HCT116 (cell line): ENCODE data around the gene DPM2. TPM values are rescaled to one million over a fixed set of nuclear protein-coding genes. Genes with fewer than 3 reads are reported as not detected.

ENCODE experiments used
- ATAC-seq: fragments of 200-7000 bp; cut with Tn5 transposase; 2 replicates; pipeline ENCODE4 v1.9.1; 2020; ENCODE audit warnings: mild to moderate bottlenecking, moderate library complexity
- BruUV-seq: library from RNA; stranded (reverse); fragments of 400-500 nt; replicated peaks from 2 replicates; lab custom pipeline; 2021; lab: Mats Ljungman, UMichigan
- CTCF ChIA-PET: fragments of 300-600 bp; sonication (Branson Sonifier 250); formaldehyde crosslinking; loops from one replicate; lab custom pipeline; 2021; ENCODE audit warnings: antibody characterized with exemption; lab: Charles Lee
- POLR2A ChIA-PET: fragments of 300-600, 350-600 bp; sonication (Branson Sonifier 250); formaldehyde crosslinking; loops from one replicate; lab custom pipeline; 2021; ENCODE audit warnings: antibody characterized with exemption; lab: Charles Lee
- RAD21 ChIA-PET, 2 experiments: fragments of 300-600 bp; sonication (Branson Sonifier 250); formaldehyde crosslinking; loops; one replicate each; lab custom pipeline; 2023; ENCODE audit warnings: low total read pairs in 2 of 2; ENCODE audit not compliant: uncharacterized antibody in 2 of 2, unreplicated experiment in 2 of 2, low non-redundant PET in 1 of 2; lab: Charles Lee
- DNase-seq: peaks from one replicate; pipeline ENCODE4 v3.0.0-alpha.2; 2010; ENCODE audit warnings: low read depth, low spot score
- H2AFZ ChIP-seq: fragments of 200-600 bp; shearing (Covaris generic), sonication (generic); 2 replicates; pipeline ENCODE4 v1.6.1; 2017; ENCODE audit warnings: low read depth, mixed run types, mixed read lengths, antibody characterized with exemption, low read length; ENCODE audit not compliant: poor library complexity, severe bottlenecking
- H3K27ac ChIP-seq: 2 replicates; pipeline ENCODE4 v1.5.1; 2012; ENCODE audit warnings: low read depth, low read length
- H3K27me3 ChIP-seq: fragments of 200-600 bp; sonication (generic); 2 replicates; pipeline ENCODE4 v1.6.1; 2016; ENCODE audit warnings: mixed run types, low read length, mixed read lengths; ENCODE audit not compliant: insufficient read depth
- H3K36me3 ChIP-seq, 2 experiments: fragments of 200-500 bp in 1 of 2; fragments of 200-600 bp in 1 of 2; sonication (Bioruptor generic) in 1 of 2; sonication (generic) in 1 of 2; 2 replicates each; pipeline versions ENCODE4 v1.5.1 to v1.6.1; 2014 to 2016; ENCODE audit warnings: low read length in 2 of 2, inconsistent platforms in 1 of 2, mixed read lengths in 1 of 2, mixed run types in 1 of 2; ENCODE audit not compliant: insufficient read depth in 2 of 2, control insufficient read depth in 1 of 2
- H3K4me1 ChIP-seq, 2 experiments: fragments of 200-600 bp in 1 of 2; sonication (generic) in 1 of 2; 2 replicates each; pipeline versions ENCODE4 v1.5.1 to v1.6.1; 2012 to 2017; ENCODE audit warnings: low read length in 2 of 2, inconsistent platforms in 1 of 2, mild to moderate bottlenecking in 1 of 2, mixed read lengths in 1 of 2, mixed run types in 1 of 2, moderate library complexity in 1 of 2; ENCODE audit not compliant: insufficient read depth in 2 of 2, control insufficient read depth in 1 of 2
- H3K4me2 ChIP-seq: fragments of 200-600 bp; sonication (generic); 2 replicates; pipeline ENCODE4 v1.6.1; 2017; ENCODE audit warnings: mixed run types, low read length, mixed read lengths
- H3K4me3 ChIP-seq, 2 experiments: fragments of 200-600 bp in 1 of 2; sonication (generic) in 1 of 2; replicated peaks in 1 of 2; 2 replicates each; pipeline ENCODE4 v1.5.1; 2011 to 2016; ENCODE audit warnings: low read length in 2 of 2, control low read depth in 1 of 2, low read depth in 1 of 2, mild to moderate bottlenecking in 1 of 2, mixed read lengths in 1 of 2, mixed run types in 1 of 2
- H3K79me2 ChIP-seq: fragments of 200-600 bp; sonication (generic); 2 replicates; pipeline ENCODE4 v1.6.1; 2017; ENCODE audit warnings: mild to moderate bottlenecking, mixed run types, low read length, moderate library complexity, mixed read lengths; ENCODE audit not compliant: insufficient read depth
- H3K9ac ChIP-seq: fragments of 200-600 bp; sonication (generic); 2 replicates; pipeline ENCODE4 v1.6.1; 2016; ENCODE audit warnings: low read length, mixed read lengths
- H3K9me2 ChIP-seq: fragments of 200-600 bp; sonication (generic), shearing (Covaris generic); 2 replicates; pipeline ENCODE4 v1.6.1; 2017; ENCODE audit warnings: mixed run types, mild to moderate bottlenecking, moderate library complexity; ENCODE audit not compliant: insufficient read depth
- H3K9me3 ChIP-seq, 2 experiments: fragments of 200-500 bp in 1 of 2; fragments of 200-600 bp in 1 of 2; sonication (Bioruptor generic) in 1 of 2; sonication (generic) in 1 of 2; 2 replicates each; pipeline ENCODE4 v1.6.1; 2014 to 2017; ENCODE audit warnings: low read length in 2 of 2, mixed read lengths in 2 of 2, inconsistent platforms in 1 of 2, low read depth in 1 of 2, mild to moderate bottlenecking in 1 of 2, mixed run types in 1 of 2, moderate library complexity in 1 of 2; ENCODE audit not compliant: control insufficient read depth in 1 of 2, insufficient read depth in 1 of 2
- H4K20me1 ChIP-seq: fragments of 200-600 bp; sonication (generic), shearing (Covaris generic); 2 replicates; pipeline ENCODE4 v1.6.1; 2017; ENCODE audit warnings: mixed run types, mild to moderate bottlenecking, moderate library complexity; ENCODE audit not compliant: insufficient read depth
- CBX3 ChIP-seq: IDR thresholded peaks from 2 replicates; pipeline ENCODE4 v1.6.1; 2012; ENCODE audit warnings: low read depth
- CEBPB ChIP-seq: IDR thresholded peaks from 2 replicates; pipeline ENCODE4 v1.6.1; 2012; ENCODE audit warnings: low read depth
- CTCF ChIP-seq, 3 experiments: fragments of 200-600 bp in 1 of 3; sonication (generic) in 1 of 3; IDR thresholded peaks in 2 of 3; conservative IDR thresholded peaks in 1 of 3; 2 replicates each; pipeline ENCODE4 v1.5.1; 2012 to 2017; ENCODE audit warnings: low read depth in 2 of 3, low read length in 2 of 3, antibody characterized with exemption in 1 of 3, borderline replicate concordance in 1 of 3, control low read depth in 1 of 3, mild to moderate bottlenecking in 1 of 3, mixed read lengths in 1 of 3, mixed run types in 1 of 3, moderate library complexity in 1 of 3; ENCODE audit not compliant: insufficient read depth in 1 of 3
- EGR1 ChIP-seq: IDR thresholded peaks from 2 replicates; pipeline ENCODE4 v1.6.1; 2012; ENCODE audit warnings: low read depth
- ELF1 ChIP-seq: IDR thresholded peaks from 2 replicates; pipeline ENCODE4 v1.6.1; 2012; ENCODE audit warnings: low read depth, borderline replicate concordance
- EZH2phosphoT487 ChIP-seq: fragments of 200-600 bp; IDR thresholded peaks from 2 replicates; pipeline ENCODE4 v1.6.1; 2018; ENCODE audit warnings: antibody characterized with exemption, borderline replicate concordance
- FOSL1 ChIP-seq: IDR thresholded peaks from 2 replicates; pipeline ENCODE4 v1.6.1; 2012; ENCODE audit warnings: low read depth
- POLR2A ChIP-seq: IDR thresholded peaks from 2 replicates; pipeline ENCODE4 v1.7.0; 2011; ENCODE audit warnings: borderline replicate concordance; ENCODE audit not compliant: insufficient read depth, insufficient read length; ENCODE audit errors: extremely low read depth
- RAD21 ChIP-seq: IDR thresholded peaks from 2 replicates; pipeline ENCODE4 v1.6.1; 2012; ENCODE audit warnings: low read depth, mild to moderate bottlenecking
- REST ChIP-seq: IDR thresholded peaks from 2 replicates; pipeline ENCODE4 v1.6.1; 2012; ENCODE audit warnings: low read depth
- SIN3A ChIP-seq: IDR thresholded peaks from 2 replicates; pipeline ENCODE4 v1.6.1; 2012; ENCODE audit warnings: low read depth
- SRF ChIP-seq: IDR thresholded peaks from 2 replicates; pipeline ENCODE4 v1.6.1; 2012; ENCODE audit warnings: low read depth
- ZFX ChIP-seq: fragments of 450-650 bp; IDR thresholded peaks from 2 replicates; pipeline ENCODE4 v1.6.1; 2017
- intact Hi-C: fragments of 100-400 bp; cut with micrococcal nuclease; formaldehyde crosslinking; loops from 2 replicates; pipeline ENCODE4 v1.10.0; 2022
- total RNA-seq: library from RNA; stranded (reverse); gene quantifications from one replicate; pipeline ENCODE4 v1.2.1, GENCODE V29; 2021; ENCODE audit not compliant: unreplicated experiment

The DPM2 gene
- total RNA-seq, 1 experiment from 2014 or later = 54.6 TPM

DNA sequence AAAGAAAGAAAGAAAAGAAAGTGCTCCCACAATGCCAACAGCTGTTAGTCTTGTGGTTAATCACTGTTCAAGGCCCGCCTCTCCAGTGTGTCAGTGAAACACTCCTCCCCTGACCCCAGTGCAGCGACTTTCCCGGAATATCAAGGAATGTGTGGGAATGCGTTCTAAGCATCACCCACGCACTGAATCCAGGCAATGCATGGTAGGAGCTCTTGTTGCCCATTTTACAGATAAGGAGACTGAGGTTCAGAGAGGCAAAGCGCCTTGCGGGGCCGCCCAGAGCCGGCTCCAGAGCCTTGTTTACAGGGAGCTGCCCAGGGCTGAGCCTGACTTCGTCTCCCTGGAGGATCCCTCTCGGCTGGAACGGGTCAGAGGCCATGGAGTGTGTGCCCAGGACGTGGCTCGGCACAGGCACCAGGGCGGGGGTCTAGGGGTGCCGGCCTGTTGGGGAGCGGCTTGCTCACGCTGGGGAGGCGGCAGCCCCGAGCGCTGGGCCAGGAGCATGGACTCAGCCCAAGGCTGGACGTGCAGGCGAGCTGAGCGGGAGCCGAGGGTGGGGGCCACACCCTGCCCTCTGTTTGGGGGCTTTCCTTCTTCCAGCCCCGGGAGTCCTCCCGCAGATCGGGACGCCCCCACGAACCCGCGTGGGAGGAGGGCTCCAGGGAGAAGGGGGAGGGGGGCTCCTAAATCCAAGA is 39.1 kb downstream of the DPM2 start:
- H3K27ac ChIP-seq = peak overlapping the region; percentile 92

GRCh38 chr9:127897193-127897692 is 40.4 kb downstream of the DPM2 start:
- Histone ChIP-seq H3K4me2 (peak overlapping the region; percentile 94), H4K20me1 (no peaks in the 10 kb centered on the region), H3K27ac (peak overlapping the region; percentile 53; the same call in 1 of the 2 replicates), H3K9me2 (no peaks in the 10 kb centered on the region), H3K27me3 (no peaks in the 10 kb centered on the region), H3K79me2 (peaks cover 3% of the 10 kb centered on the region; the same call in 1 of the 2 replicates), H3K9ac (no peak overlapping the region), H3K4me1 (peaks cover 22 to 41% of the 10 kb centered on the region in 2 experiments), H2AFZ (no peak overlapping the region), H3K4me3 (peak overlapping the region in 1 of 2 experiments; percentile 4; a peak in 1 of 4 replicates), H3K36me3 (peaks cover 22 to 40% of the 10 kb centered on the region in 2 experiments), H3K9me3 (peaks cover 0 to 15% of the 10 kb centered on the region in 2 experiments; a peak in 2 of 4 replicates)
- RAD21 ChIA-PET = interaction anchor here (0.6 to 1.0 kb wide), 2 partner anchors 20 to 141 kb away, joined by 3 read pairs; partner anchors contain the start of gene ST6GALNAC4 (in 1 of the 2)
- ATAC-seq (peak; percentile 67), DNase-seq (no peak)
- POLR2A ChIA-PET = interaction anchor here (0.6 to 2.2 kb wide), 6 partner anchors 12 to 453 kb away, joined by 3 to 6 read pairs (median 3); no protein-coding TSS in a partner anchor
- intact Hi-C loops = no loop called here
- CTCF ChIA-PET = interaction anchor here (0.7 to 1.5 kb wide), 3 partner anchors 25 to 394 kb away, joined by 3 to 5 read pairs (median 5); no protein-coding TSS in a partner anchor
- no TSS peak for BruUV-seq
- TF ChIP-seq CBX3 = no peak
- no peak for TF ChIP-seq SRF
- TF ChIP-seq REST = no peak
- no peak for TF ChIP-seq FOSL1
- TF ChIP-seq CEBPB = no peak
- no peak for TF ChIP-seq RAD21
- no peak for TF ChIP-seq ZFX
- no peak for TF ChIP-seq SIN3A
- no peak for TF ChIP-seq EGR1
- TF ChIP-seq CTCF (IDR thresholded peaks at IDR 0.05 in 2 of 3, conservative IDR thresholded peaks at IDR 0.05 in 1 of 3; ENCODE audit: borderline replicate concordance in 1 of 3, insufficient read depth in 1 of 3, low read depth in 2 of 3, low read length in 2 of 3) = no peak
- no peak for TF ChIP-seq POLR2A
- no peak for TF ChIP-seq ELF1
- TF ChIP-seq EZH2phosphoT487 = no peak

More for the DNA sequence above, 39.1 kb downstream of the DPM2 start:
- Histone ChIP-seq H3K4me2 (peak overlapping the region; percentile 94), H3K4me1 (peaks cover 33 to 49% of the 10 kb centered on the region in 2 experiments), H3K79me2 (peaks cover 3% of the 10 kb centered on the region; the same call in 1 of the 2 replicates), H3K4me3 (peak overlapping the region; percentile 89 to 93), H3K9me3 (peaks cover 0 to 1% of the 10 kb centered on the region in 2 experiments; a peak in 2 of 4 replicates), H2AFZ (no peak overlapping the region), H3K9me2 (no peaks in the 10 kb centered on the region), H3K27me3 (no peaks in the 10 kb centered on the region), H4K20me1 (no peaks in the 10 kb centered on the region), H3K9ac (peak overlapping the region; percentile 90), H3K36me3 (peaks cover 16 to 27% of the 10 kb centered on the region in 2 experiments)
- intact Hi-C loops = no loop called here
- CTCF ChIA-PET = interaction anchor here (1.1 to 1.5 kb wide), 2 partner anchors 23 to 29 kb away, joined by 3 to 5 read pairs; no protein-coding TSS in a partner anchor
- RAD21 ChIA-PET = no interaction called here
- POLR2A ChIA-PET = interaction anchor here (1.2 to 2.2 kb wide), 3 partner anchors 9 to 22 kb away, joined by 3 to 6 read pairs (median 3); no protein-coding TSS in a partner anchor
- TF ChIP-seq SIN3A (no peak), EGR1 (peak; percentile 40; the same call in 1 of the 2 replicates)
- BruUV-seq = no TSS peak
- ATAC-seq (peak; percentile 26), DNase-seq (no peak)
